NCI-H510A (cell line): Measurements from ENCODE around the gene ARRDC1.
A peak's percentile ranks its signal among the peaks of the same experiment; 100 is the strongest.
"Not testable (repeated sequence)": the region's sequence is repeated elsewhere in the genome, so short reads cannot be mapped to it uniquely, and the experiment has no call there.

ENCODE experiments used
- DNase-seq: peaks from one replicate; lab custom pipeline; 2025; lab: John Stamatoyannopoulos, UW

The ARRDC1 gene

GRCh38 chr9:137613738-137614523 lies 8.4 kb downstream of the ARRDC1 start:
- no peak for DNase-seq

GRCh38 chr9:137614631-137615386 lies 9.3 kb downstream of the ARRDC1 start:
- DNase-seq: no peak

- no peak for DNase-seq
Measured at GRCh38 chr9:137615387-137615871, 9.9 kb downstream of the ARRDC1 start.

GRCh38 chr9:137618105-137619067 lies 12.9 kb downstream of the ARRDC1 start, which contains the start of gene EHMT1:
EHMT1 (plus strand) TSS chr9:137619005; CDS start chr9:137619029, 24 bp downstream.
- DNase-seq: peak; percentile 50

- DNase-seq: no peak
Measured at GRCh38 chr9:137619240-137620047, 14.0 kb downstream of the ARRDC1 start.

GRCh38 chr9:137620048-137620405 lies 14.5 kb downstream of the ARRDC1 start:
- DNase-seq: no peak

GRCh38 chr9:137620581-137620980 lies 15.1 kb downstream of the ARRDC1 start:
- DNase-seq: no peak

GRCh38 chr9:137621131-137621757 lies 15.8 kb downstream of the ARRDC1 start:
- DNase-seq: no peak

- not testable (repeated sequence) for DNase-seq
Measured at GRCh38 chr9:137622211-137622610, 16.7 kb downstream of the ARRDC1 start.

- DNase-seq: no peak
Measured at GRCh38 chr9:137626464-137626863, 21.0 kb downstream of the ARRDC1 start.

GRCh38 chr9:137627406-137627805 lies 21.9 kb downstream of the ARRDC1 start:
- not testable (repeated sequence) for DNase-seq

GRCh38 chr9:137630126-137630525 lies 24.6 kb downstream of the ARRDC1 start:
- no peak for DNase-seq

GRCh38 chr9:137630679-137631078 lies 25.2 kb downstream of the ARRDC1 start:
- no peak for DNase-seq

- no peak for DNase-seq
Measured at GRCh38 chr9:137631345-137632229, 26.1 kb downstream of the ARRDC1 start.

- DNase-seq: no peak
Measured at GRCh38 chr9:137632230-137633161, 27.0 kb downstream of the ARRDC1 start.

- no peak for DNase-seq
Measured at GRCh38 chr9:137634016-137634415, 28.5 kb downstream of the ARRDC1 start.

GRCh38 chr9:137638680-137639079 lies 33.2 kb downstream of the ARRDC1 start:
- no peak for DNase-seq

- DNase-seq: no peak
Measured at GRCh38 chr9:137639303-137640051, 34.0 kb downstream of the ARRDC1 start.
